COR-L47 (cell line): ENCODE measurements around the gene DOCK4.
A peak's percentile ranks its signal among the peaks of the same experiment; 100 is the strongest.

Source experiments
- DNase-seq: peaks from one replicate; lab custom pipeline; 2025; lab: John Stamatoyannopoulos, UW

Gene DOCK4

GRCh38 chr7:112161253-112162141 is 44.7 kb downstream of the DOCK4 start:
- DNase-seq = no peak

- no peak for DNase-seq
Observed at GRCh38 chr7:112160771-112161150, 45.4 kb downstream of the DOCK4 start.

- no peak for DNase-seq
Observed at GRCh38 chr7:112160130-112160770, 45.9 kb downstream of the DOCK4 start.

- no peak for DNase-seq
Observed at GRCh38 chr7:112159351-112159750, 46.8 kb downstream of the DOCK4 start.

GRCh38 chr7:112157072-112157471 is 49.1 kb downstream of the DOCK4 start:
- no peak for DNase-seq

- DNase-seq = no peak
Observed at GRCh38 chr7:112156412-112156811, 49.8 kb downstream of the DOCK4 start.

GRCh38 chr7:112154690-112155089 is 51.5 kb downstream of the DOCK4 start:
- DNase-seq = no peak

GRCh38 chr7:112152186-112152585 is 54.0 kb downstream of the DOCK4 start:
- no peak for DNase-seq

- no peak for DNase-seq
Observed at GRCh38 chr7:112150823-112151641, 55.2 kb downstream of the DOCK4 start.

GRCh38 chr7:112149734-112150133 is 56.5 kb downstream of the DOCK4 start:
- DNase-seq = no peak

- DNase-seq = peak; percentile 56
Observed at GRCh38 chr7:112147793-112148361, 58.3 kb downstream of the DOCK4 start.

GRCh38 chr7:112145206-112145605 is 61.0 kb downstream of the DOCK4 start:
- DNase-seq = no peak

GRCh38 chr7:112144284-112145059 is 61.7 kb downstream of the DOCK4 start:
- DNase-seq = no peak

GRCh38 chr7:112143582-112143981 is 62.6 kb downstream of the DOCK4 start:
- DNase-seq = no peak

- DNase-seq = no peak
Observed at GRCh38 chr7:112143136-112143535, 63.1 kb downstream of the DOCK4 start.

- DNase-seq = peak; percentile 43
Observed at GRCh38 chr7:112140600-112140999, 65.6 kb downstream of the DOCK4 start.

GRCh38 chr7:112138938-112139337 is 67.3 kb downstream of the DOCK4 start:
- DNase-seq = no peak

- DNase-seq = no peak
Observed at GRCh38 chr7:112138325-112138852, 67.8 kb downstream of the DOCK4 start.

GRCh38 chr7:112137141-112138101 is 68.8 kb downstream of the DOCK4 start:
- DNase-seq = no peak
